Measurements from ENCODE around the gene SAMD9L. TPM values are rescaled to one million over a fixed set of nuclear protein-coding genes. Genes with fewer than 3 reads are reported as not detected.

The SAMD9L gene
- total and polyA plus RNA-seq, 2 of the 4 experiments (the other 2 are of a cell fraction), result 1.9 to 4.1 TPM

- no peak overlapping the region for H3K27ac ChIP-seq (ENCODE audit: insufficient read depth, low read length)
Observed at GRCh38 chr7:93097388-93097787, 50.8 kb downstream of the SAMD9L start.

More at GRCh38 chr7:93097388-93097787, 50.8 kb downstream of the SAMD9L start:
- Histone ChIP-seq H4K20me1 (ENCODE audit: insufficient read depth, low read length) (no peaks in the 10 kb centered on the region), H3K14ac (replicated peaks; ENCODE audit: low read depth, low read length) (no peak overlapping the region), H3K9me1 (ENCODE audit: insufficient read depth, low read length) (no peaks in the 10 kb centered on the region), H2AFZ (replicated peaks; ENCODE audit: low read length, poor library complexity) (no peak overlapping the region), H2BK120ac (ENCODE audit: low read depth, low read length) (no peak overlapping the region), H3K27me3 (ENCODE audit: control insufficient read depth, insufficient read depth, low read length) (peaks cover 13% of the 10 kb centered on the region), H3K9ac (ENCODE audit: low read depth, low read length) (no peak overlapping the region), H2BK5ac (ENCODE audit: low read depth, low read length, poor library complexity, severe bottlenecking) (no peak overlapping the region), H3K79me1 (ENCODE audit: low read depth in 1 of 2, low read length in 2 of 2) (no peaks in the 10 kb centered on the region), H4K91ac (ENCODE audit: insufficient read depth, low read depth, low read length) (no peak overlapping the region), H3K4me2 (ENCODE audit: low read depth, low read length) (no peak overlapping the region), H4K8ac (ENCODE audit: low read depth in 2 of 2, low read length in 2 of 2) (no peak overlapping the region), H3K9me3 (ENCODE audit: control insufficient read depth, insufficient read depth, low read length) (no peaks in the 10 kb centered on the region; the same call in 1 of the 2 replicates), H2AK5ac (ENCODE audit: low read depth, low read length) (no peak overlapping the region), H3K23ac (ENCODE audit: low read depth, low read length) (no peak overlapping the region), H3K18ac (ENCODE audit: low read depth, low read length) (no peak overlapping the region), H2BK20ac (ENCODE audit: low read depth, low read length) (no peak overlapping the region), H2BK15ac (ENCODE audit: low read depth, low read length) (no peak overlapping the region), H3K4me1 (ENCODE audit: control insufficient read depth, insufficient read depth, low read length) (no peaks in the 10 kb centered on the region), H3K56ac (ENCODE audit: extremely low read depth, insufficient read depth, low read length) (no peak overlapping the region), H3K36me3 (ENCODE audit: control insufficient read depth, insufficient read depth, low read length) (no peaks in the 10 kb centered on the region), H3K4me3 (ENCODE audit: insufficient read depth, low read depth, low read length) (no peak overlapping the region), H2AK9ac (replicated peaks; ENCODE audit: low read depth, low read length, poor library complexity) (no peak overlapping the region), H4K5ac (ENCODE audit: low read depth, low read length) (no peak overlapping the region), H3K4ac (ENCODE audit: low read depth, low read length) (no peak overlapping the region)
- no TSS peak for BruUV-seq (replicated peaks)
- intact Hi-C loops (cut with micrococcal nuclease), result loop anchor here (10.0 kb wide), 1 partner anchor 447 kb away; no protein-coding TSS in a partner anchor
- no CpG with 5 or more reads among the region's 2 CpGs for WGBS, 2 experiments (ENCODE audit: extremely low coverage in 2 of 2, insufficient read length in 1 of 2)
- POLR2A ChIA-PET (ENCODE audit: unreplicated experiment), result no interaction called here
- CTCF ChIA-PET, result no interaction called here
- no peak for DNase-seq
- in situ Hi-C loops (cut with MboI; ENCODE audit: low sequenced_read_pairs), result no loop called here
- TF ChIP-seq ELK1 (IDR thresholded peaks at IDR 0.05; ENCODE audit: borderline replicate concordance, low read depth, low read length) (no peak), CEBPB (IDR thresholded peaks at IDR 0.05; ENCODE audit: low read depth, low read length) (no peak), SMC3 (IDR thresholded peaks at IDR 0.05; ENCODE audit: low read depth, low read length) (no peak), MAZ (IDR thresholded peaks at IDR 0.05; ENCODE audit: borderline replicate concordance, low read depth, low read length) (no peak), CTCF (conservative IDR thresholded peaks at IDR 0.05; ENCODE audit: low read depth, low read length) (no peak), RAD21 (IDR thresholded peaks at IDR 0.05; ENCODE audit: low read length) (no peak), NFE2L2 (IDR thresholded peaks at IDR 0.05; ENCODE audit: low read depth, low read length) (no peak), BHLHE40 (IDR thresholded peaks at IDR 0.05; ENCODE audit: low read depth, low read length) (no peak), MAFK (IDR thresholded peaks at IDR 0.05; ENCODE audit: low read depth, low read length) (no peak), MXI1 (IDR thresholded peaks at IDR 0.05; ENCODE audit: borderline replicate concordance, low read depth, low read length) (no peak), POLR2A (IDR thresholded peaks at IDR 0.05; ENCODE audit: low read depth, low read length) (no peak), USF2 (IDR thresholded peaks at IDR 0.05; ENCODE audit: low read depth, low read length) (no peak), RFX5 (IDR thresholded peaks at IDR 0.05; ENCODE audit: low read depth, low read length) (no peak), FOS (IDR thresholded peaks at IDR 0.05; ENCODE audit: low read depth, low read length) (no peak), RCOR1 (IDR thresholded peaks at IDR 0.05; ENCODE audit: insufficient replicate concordance, low read length) (no peak), CHD1 (IDR thresholded peaks at IDR 0.05; ENCODE audit: low read depth, low read length) (no peak)
- dilution Hi-C loops (cut with HindIII; ENCODE audit: low sequenced_read_pairs, unreplicated experiment), result no loop called here
- ATAC-seq (ENCODE audit: low read depth), result no peak

Measured in IMR-90 (cell line).